IMR-90 (cell line): ENCODE measurements around the gene IGF1R. TPM values are rescaled to one million over a fixed set of nuclear protein-coding genes. Genes with fewer than 3 reads are reported as not detected.

ENCODE experiments used
- ATAC-seq: fragments of 200-7000 bp; cut with Tn5 transposase; 2 replicates; pipeline ENCODE4 v1.9.1; 2020; ENCODE audit warnings: low read depth, mild to moderate bottlenecking, moderate library complexity
- BruUV-seq: library from RNA; stranded (reverse); fragments of 400-500 nt; replicated peaks from 2 replicates; lab custom pipeline; 2021; lab: Mats Ljungman, UMichigan
- CTCF ChIA-PET: fragments of 300-600 bp; formaldehyde crosslinking; extraction: SDS; loops from one replicate; lab custom pipeline; 2021; ENCODE audit warnings: antibody characterized with exemption; lab: Yijun Ruan, JAX
- POLR2A ChIA-PET: fragments of 300-600 bp; sonication (Branson Sonifier 250); formaldehyde crosslinking; loops from one replicate; lab custom pipeline; 2022; ENCODE audit warnings: antibody characterized with exemption; ENCODE audit not compliant: unreplicated experiment; lab: Charles Lee
- DNase-seq: peaks from one replicate; pipeline ENCODE4 v3.0.0; 2013
- H2AFZ ChIP-seq: replicated peaks from 2 replicates; pipeline ENCODE3; 2013; ENCODE audit warnings: low read length, mild to moderate bottlenecking; ENCODE audit not compliant: poor library complexity
- H2AK5ac ChIP-seq: 2 replicates; pipeline ENCODE4 v1.6.1; 2013; ENCODE audit warnings: low read depth, low read length, inconsistent platforms
- H2AK9ac ChIP-seq: replicated peaks from 2 replicates; pipeline ENCODE3; 2013; ENCODE audit warnings: mild to moderate bottlenecking, low read depth, low read length, moderate library complexity; ENCODE audit not compliant: poor library complexity
- H2BK120ac ChIP-seq: 2 replicates; pipeline ENCODE4 v1.6.1; 2013; ENCODE audit warnings: low read depth, low read length, inconsistent platforms
- H2BK15ac ChIP-seq: 3 replicates; pipeline ENCODE4 v1.6.1; 2013; ENCODE audit warnings: low read depth, low read length, inconsistent platforms
- H2BK20ac ChIP-seq: 2 replicates; pipeline ENCODE4 v1.6.1; 2013; ENCODE audit warnings: low read depth, mild to moderate bottlenecking, inconsistent platforms, low read length, moderate library complexity
- H2BK5ac ChIP-seq: 2 replicates; pipeline ENCODE4 v1.6.1; 2013; ENCODE audit warnings: mild to moderate bottlenecking, low read depth, low read length, inconsistent platforms; ENCODE audit not compliant: poor library complexity, severe bottlenecking
- H3K14ac ChIP-seq: replicated peaks from 2 replicates; pipeline ENCODE4 v1.6.1; 2013; ENCODE audit warnings: low read depth, low read length, inconsistent platforms
- H3K18ac ChIP-seq: 2 replicates; pipeline ENCODE4 v1.6.1; 2013; ENCODE audit warnings: low read depth, low read length, control low read depth
- H3K23ac ChIP-seq: 2 replicates; pipeline ENCODE4 v1.6.1; 2013; ENCODE audit warnings: low read depth, low read length, inconsistent platforms
- H3K27ac ChIP-seq: 2 replicates; pipeline ENCODE4 v1.5.1; 2013; ENCODE audit warnings: mild to moderate bottlenecking, control low read depth, low read length; ENCODE audit not compliant: insufficient read depth
- H3K27me3 ChIP-seq: 2 replicates; pipeline ENCODE4 v1.6.1; 2013; ENCODE audit warnings: low read length; ENCODE audit not compliant: control insufficient read depth, insufficient read depth
- H3K36me3 ChIP-seq: 2 replicates; pipeline ENCODE4 v1.6.1; 2013; ENCODE audit warnings: low read length, mixed read lengths; ENCODE audit not compliant: control insufficient read depth, insufficient read depth
- H3K4ac ChIP-seq: 2 replicates; pipeline ENCODE4 v1.6.1; 2013; ENCODE audit warnings: low read depth, low read length, inconsistent platforms
- H3K4me1 ChIP-seq: 2 replicates; pipeline ENCODE4 v1.6.1; 2013; ENCODE audit warnings: low read length, mixed read lengths; ENCODE audit not compliant: control insufficient read depth, insufficient read depth
- H3K4me2 ChIP-seq: 2 replicates; pipeline ENCODE4 v1.6.1; 2013; ENCODE audit warnings: low read depth, mild to moderate bottlenecking, control low read depth, low read length, moderate library complexity
- H3K4me3 ChIP-seq: 2 replicates; pipeline ENCODE4 v1.5.1; 2013; ENCODE audit warnings: low read depth, mild to moderate bottlenecking, control low read depth, low read length, moderate library complexity; ENCODE audit not compliant: insufficient read depth
- H3K56ac ChIP-seq: 2 replicates; pipeline ENCODE4 v1.6.1; 2013; ENCODE audit warnings: low read length, inconsistent platforms; ENCODE audit not compliant: insufficient read depth; ENCODE audit errors: extremely low read depth
- H3K79me1 ChIP-seq, 2 experiments: 2 replicates each; pipeline ENCODE4 v1.6.1; 2013; ENCODE audit warnings: low read length in 2 of 2, inconsistent platforms in 1 of 2, low read depth in 1 of 2
- H3K9ac ChIP-seq: 2 replicates; pipeline ENCODE4 v1.6.1; 2013; ENCODE audit warnings: low read depth, low read length, control low read depth
- H3K9me1 ChIP-seq: 2 replicates; pipeline ENCODE4 v1.6.1; 2013; ENCODE audit warnings: low read length, inconsistent platforms; ENCODE audit not compliant: insufficient read depth
- H3K9me3 ChIP-seq: 2 replicates; pipeline ENCODE4 v1.6.1; 2013; ENCODE audit warnings: low read length; ENCODE audit not compliant: control insufficient read depth, insufficient read depth
- H4K20me1 ChIP-seq: 2 replicates; pipeline ENCODE4 v1.6.1; 2013; ENCODE audit warnings: low read length, inconsistent platforms; ENCODE audit not compliant: insufficient read depth
- H4K5ac ChIP-seq: 2 replicates; pipeline ENCODE4 v1.6.1; 2013; ENCODE audit warnings: mild to moderate bottlenecking, low read depth, low read length, control low read depth
- H4K8ac ChIP-seq, 2 experiments: 2 replicates each; pipeline ENCODE4 v1.6.1; 2013; ENCODE audit warnings: low read depth in 2 of 2, low read length in 2 of 2, control low read depth in 1 of 2, inconsistent platforms in 1 of 2
- H4K91ac ChIP-seq: 2 replicates; pipeline ENCODE4 v1.6.1; 2013; ENCODE audit warnings: low read depth, low read length, inconsistent platforms; ENCODE audit not compliant: insufficient read depth
- CEBPB ChIP-seq: IDR thresholded peaks from 2 replicates; pipeline ENCODE4 v1.6.1; 2012; ENCODE audit warnings: low read depth, low read length, improper control_type of control experiment
- MAFK ChIP-seq: IDR thresholded peaks from 2 replicates; pipeline ENCODE4 v1.6.1; 2012; ENCODE audit warnings: low read depth, low read length, improper control_type of control experiment
- MAZ ChIP-seq: IDR thresholded peaks from 2 replicates; pipeline ENCODE4 v1.6.1; 2012; ENCODE audit warnings: low read depth, mild to moderate bottlenecking, low read length, improper control_type of control experiment, moderate library complexity, borderline replicate concordance
- MXI1 ChIP-seq: IDR thresholded peaks from 2 replicates; pipeline ENCODE4 v1.6.1; 2012; ENCODE audit warnings: low read depth, mild to moderate bottlenecking, low read length, moderate library complexity, borderline replicate concordance
- NFE2L2 ChIP-seq: fragments of 150-350 bp; IDR thresholded peaks from 2 replicates; pipeline ENCODE4 v1.6.1; 2016; ENCODE audit warnings: low read depth, mild to moderate bottlenecking, low read length
- POLR2A ChIP-seq: IDR thresholded peaks from 2 replicates; pipeline ENCODE4 v1.6.1; 2012; ENCODE audit warnings: mild to moderate bottlenecking, low read depth, low read length
- RAD21 ChIP-seq: IDR thresholded peaks from 2 replicates; pipeline ENCODE4 v1.6.1; 2012; ENCODE audit warnings: low read length, improper control_type of control experiment
- RCOR1 ChIP-seq: IDR thresholded peaks from 2 replicates; pipeline ENCODE4 v1.6.1; 2012; ENCODE audit warnings: mild to moderate bottlenecking, low read length, improper control_type of control experiment; ENCODE audit not compliant: insufficient replicate concordance
- WGBS, 2 experiments: methylation state at CpG; one replicate each; pipeline versions ENCODE4 v1.1.5 to v1.1.7; 2013; ENCODE audit warnings: missing lambda C conversion rate in 2 of 2; ENCODE audit not compliant: insufficient read length in 1 of 2; ENCODE audit errors: extremely low coverage in 2 of 2; 5-methylcytosine and 5-hydroxymethylcytosine counted together
- dilution Hi-C: fragments of 300-500 bp; cut with HindIII; formaldehyde crosslinking; loops from one replicate; pipeline ENCODE4 v1.14.3; 2018; ENCODE audit warnings: low sequenced_read_pairs; ENCODE audit not compliant: unreplicated experiment
- in situ Hi-C: fragments of 300-500 bp; cut with MboI; formaldehyde crosslinking; loops from 3 replicates; pipeline ENCODE4 v1.14.3; 2019; ENCODE audit warnings: low sequenced_read_pairs, inconsistent platforms, mixed read lengths
- intact Hi-C: fragments of 100-400 bp; cut with micrococcal nuclease; formaldehyde crosslinking; loops from 2 replicates; pipeline ENCODE4 v1.10.0; 2022
- polyA plus RNA-seq, 3 experiments: library from polyadenylated mRNA; depleted of rRNA; stranded (reverse); fragments of >200 nt; gene quantifications; 2 replicates each; pipeline ENCODE4 v1.2.3, GENCODE V29; 2012; ENCODE audit warnings: low replicate concordance in 1 of 3
- total RNA-seq: library from RNA; depleted of rRNA; stranded (reverse); fragments of >200 nt; gene quantifications from 2 replicates; pipeline ENCODE4 v1.2.3, GENCODE V29; 2012

IGF1R gene
- total and polyA plus RNA-seq, 2 of the 4 experiments (the other 2 are of a cell fraction), result 24.0 to 24.9 TPM

DNA sequence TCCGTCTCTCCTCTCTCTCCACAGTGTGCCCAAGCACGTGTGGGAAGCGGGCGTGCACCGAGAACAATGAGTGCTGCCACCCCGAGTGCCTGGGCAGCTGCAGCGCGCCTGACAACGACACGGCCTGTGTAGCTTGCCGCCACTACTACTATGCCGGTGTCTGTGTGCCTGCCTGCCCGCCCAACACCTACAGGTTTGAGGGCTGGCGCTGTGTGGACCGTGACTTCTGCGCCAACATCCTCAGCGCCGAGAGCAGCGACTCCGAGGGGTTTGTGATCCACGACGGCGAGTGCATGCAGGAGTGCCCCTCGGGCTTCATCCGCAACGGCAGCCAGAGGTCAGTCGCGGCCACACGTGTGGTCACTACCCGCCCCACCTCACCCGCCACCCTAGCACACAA is 243.0 kb downstream of the IGF1R start (continued):
- TF ChIP-seq MXI1 (no peak), RCOR1 (no peak), RAD21 (no peak), POLR2A (no peak)

GRCh38 chr15:98893401-98893800 is 245.1 kb downstream of the IGF1R start:
- peak overlapping the region; percentile 53 for H3K18ac ChIP-seq
- peak overlapping the region; percentile 86 for H2AK5ac ChIP-seq
- BruUV-seq, result no TSS peak
- H3K14ac ChIP-seq, result peak overlapping the region; percentile 93
- peak overlapping the region; percentile 25; the same call in 1 of the 2 replicates for H3K56ac ChIP-seq
- H2AK9ac ChIP-seq, result no peak overlapping the region
- H3K9ac ChIP-seq, result peak overlapping the region; percentile 24
- peak overlapping the region; percentile 66 for H3K23ac ChIP-seq
- peak overlapping the region; percentile 93 for H3K4ac ChIP-seq
- dilution Hi-C loops, result no loop called here
- H3K36me3 ChIP-seq, result peaks cover 10% of the 10 kb centered on the region
- peak overlapping the region; percentile 77 for H4K91ac ChIP-seq
- intact Hi-C loops, result no loop called here
- ATAC-seq, result no peak
- peaks cover 39% of the 10 kb centered on the region for H3K9me1 ChIP-seq
- in situ Hi-C loops, result no loop called here
- peak overlapping the region; percentile 74 for H2BK5ac ChIP-seq
- H4K5ac ChIP-seq, result peak overlapping the region; percentile 50
- 100% methylated on average over 1 of the region's 6 CpGs; no CpG with 5 or more reads in 1 of the 2 experiments for WGBS, 2 experiments
- no peaks in the 10 kb centered on the region for H3K27me3 ChIP-seq
- DNase-seq, result no peak
- no peak overlapping the region for H2AFZ ChIP-seq
- peaks cover 22 to 75% of the 10 kb centered on the region in 2 experiments for H3K79me1 ChIP-seq
- peak overlapping the region; percentile 86 for H2BK15ac ChIP-seq
- H3K4me1 ChIP-seq, result peaks cover 40% of the 10 kb centered on the region
- H3K27ac ChIP-seq, result peak overlapping the region; percentile 80
- peak overlapping the region; percentile 61 to 74 for H4K8ac ChIP-seq
- no peak overlapping the region for H3K4me2 ChIP-seq
- ChIA-PET CTCF (interaction anchor here (0.6 kb wide), 2 partner anchors 16 to 36 kb away, joined by 3 to 5 read pairs; no protein-coding TSS in a partner anchor), POLR2A (no interaction called here)
- H3K9me3 ChIP-seq, result no peaks in the 10 kb centered on the region
- H3K4me3 ChIP-seq, result no peak overlapping the region
- peaks cover 3% of the 10 kb centered on the region; the same call in 1 of the 2 replicates for H4K20me1 ChIP-seq
- peak overlapping the region; percentile 96 for H2BK120ac ChIP-seq
- peak overlapping the region; percentile 87 for H2BK20ac ChIP-seq
- TF ChIP-seq MAZ, result no peak
- TF ChIP-seq NFE2L2, result no peak
- TF ChIP-seq CEBPB, result no peak
- no peak for TF ChIP-seq RAD21
- no peak for TF ChIP-seq MAFK
- TF ChIP-seq RCOR1, result no peak
